Measurements from ENCODE around the gene JTB.

JTB gene

GRCh38 chr1:153929981-153930948 is 47.2 kb downstream of the JTB start:
- no peak for DNase-seq

GRCh38 chr1:153929426-153929825 is 48.0 kb downstream of the JTB start:
- no peak for DNase-seq

GRCh38 chr1:153928791-153929341 is 48.6 kb downstream of the JTB start:
- DNase-seq: no peak

- DNase-seq: no peak
Observed at GRCh38 chr1:153928245-153928644, 49.2 kb downstream of the JTB start.

- no peak for DNase-seq
Observed at GRCh38 chr1:153926405-153926804, 51.1 kb downstream of the JTB start.
